Ureter (tissue), 1 donor: ENCODE measurements around the gene KIAA0319L. TPM values are rescaled to one million over a fixed set of nuclear protein-coding genes. Genes with fewer than 3 reads are reported as not detected.
"Not testable (repeated sequence)": the region's sequence is repeated elsewhere in the genome, so short reads cannot be mapped to it uniquely, and the experiment has no call there.

Experiments
- DNase-seq: peaks from one replicate; pipeline ENCODE4 v3.0.0-alpha.2; 2020; ENCODE audit warnings: low spot score
- total RNA-seq: library from RNA; stranded (reverse); gene quantifications from one replicate; pipeline ENCODE4 v1.2.4, GENCODE V29; 2023
- donor health status: DM: yes; HTN: yes; CAD: no.

KIAA0319L gene
- total RNA-seq, 1 donor from 2014 or later, result 74.6 TPM

DNA sequence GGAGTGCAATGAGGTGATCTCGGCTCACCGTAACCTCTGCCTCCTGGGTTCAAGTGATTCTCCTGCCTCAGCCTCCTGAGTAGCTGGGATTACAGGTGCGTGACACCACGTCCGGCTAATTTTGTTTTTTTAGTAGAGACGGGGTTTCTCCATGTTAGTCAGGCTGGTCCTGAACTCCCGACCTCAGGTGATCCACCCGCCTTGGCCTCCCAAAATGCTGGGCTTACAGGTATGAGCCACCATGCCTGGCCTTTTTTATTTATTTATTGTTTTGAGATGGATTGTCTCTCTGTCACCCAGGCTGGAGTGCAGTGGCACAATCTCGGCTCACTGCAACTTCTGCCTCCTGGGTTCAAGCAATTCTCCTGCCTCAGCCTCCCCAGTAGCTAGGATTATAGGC is 24.4 kb upstream of the KIAA0319L start:
- DNase-seq, result not testable (repeated sequence)

DNA sequence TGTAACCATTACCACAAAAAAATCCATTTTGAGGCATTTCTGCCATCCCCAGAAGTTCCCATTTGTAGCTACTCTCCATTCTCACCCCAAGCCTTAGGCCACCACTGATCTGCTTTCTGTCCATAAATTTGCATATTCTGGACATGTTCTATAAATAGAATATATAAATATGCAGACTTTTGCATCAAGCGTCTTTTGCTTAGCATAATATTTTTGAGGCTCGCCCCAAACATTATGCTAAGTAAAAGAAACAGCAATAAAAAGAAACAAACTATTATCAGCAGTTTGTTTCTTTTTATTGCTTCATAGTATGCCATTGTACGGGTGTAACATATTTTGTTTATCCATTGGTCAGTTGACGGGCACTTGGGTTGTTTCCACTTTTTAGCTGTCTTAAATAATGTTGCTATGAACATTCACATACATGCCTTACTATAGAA is 23.8 kb upstream of the KIAA0319L start:
- no peak for DNase-seq

DNA sequence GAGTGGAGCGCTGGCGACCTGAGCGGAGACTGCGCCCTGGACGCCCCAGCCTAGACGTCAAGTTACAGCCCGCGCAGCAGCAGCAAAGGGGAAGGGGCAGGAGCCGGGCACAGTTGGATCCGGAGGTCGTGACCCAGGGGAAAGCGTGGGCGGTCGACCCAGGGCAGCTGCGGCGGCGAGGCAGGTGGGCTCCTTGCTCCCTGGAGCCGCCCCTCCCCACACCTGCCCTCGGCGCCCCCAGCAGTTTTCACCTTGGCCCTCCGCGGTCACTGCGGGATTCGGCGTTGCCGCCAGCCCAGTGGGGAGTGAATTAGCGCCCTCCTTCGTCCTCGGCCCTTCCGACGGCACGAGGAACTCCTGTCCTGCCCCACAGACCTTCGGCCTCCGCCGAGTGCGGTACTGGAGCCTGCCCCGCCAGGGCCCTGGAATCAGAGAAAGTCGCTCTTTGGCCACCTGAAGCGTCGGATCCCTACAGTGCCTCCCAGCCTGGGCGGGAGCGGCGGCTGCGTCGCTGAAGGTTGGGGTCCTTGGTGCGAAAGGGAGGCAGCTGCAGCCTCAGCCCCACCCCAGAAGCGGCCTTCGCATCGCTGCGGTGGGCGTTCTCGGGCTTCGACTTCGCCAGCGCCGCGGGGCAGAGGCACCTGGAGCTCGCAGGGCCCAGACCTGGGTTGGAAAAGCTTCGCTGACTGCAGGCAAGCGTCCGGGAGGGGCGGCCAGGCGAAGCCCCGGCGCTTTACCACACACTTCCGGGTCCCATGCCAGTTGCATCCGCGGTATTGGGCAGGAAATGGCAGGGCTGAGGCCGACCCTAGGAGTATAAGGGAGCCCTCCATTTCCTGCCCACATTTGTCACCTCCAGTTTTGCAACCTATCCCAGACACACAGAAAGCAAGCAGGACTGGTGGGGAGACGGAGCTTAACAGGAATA is 20.1 kb upstream of the KIAA0319L start:
- no peak for DNase-seq

DNA sequence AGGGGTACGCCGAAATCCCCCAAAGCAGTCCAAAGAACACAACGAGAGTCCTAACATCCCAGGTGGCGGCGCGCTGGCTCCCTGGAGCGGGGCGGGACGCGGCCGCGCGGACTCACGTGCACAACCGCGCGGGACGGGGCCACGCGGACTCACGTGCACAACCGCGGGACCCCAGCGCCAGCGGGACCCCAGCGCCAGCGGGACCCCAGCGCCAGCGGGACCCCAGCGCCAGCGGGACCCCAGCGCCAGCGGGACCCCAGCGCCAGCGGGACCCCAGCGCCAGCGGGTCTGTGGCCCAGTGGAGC is 19.5 kb upstream of the KIAA0319L start:
- not testable (repeated sequence) for DNase-seq

DNA sequence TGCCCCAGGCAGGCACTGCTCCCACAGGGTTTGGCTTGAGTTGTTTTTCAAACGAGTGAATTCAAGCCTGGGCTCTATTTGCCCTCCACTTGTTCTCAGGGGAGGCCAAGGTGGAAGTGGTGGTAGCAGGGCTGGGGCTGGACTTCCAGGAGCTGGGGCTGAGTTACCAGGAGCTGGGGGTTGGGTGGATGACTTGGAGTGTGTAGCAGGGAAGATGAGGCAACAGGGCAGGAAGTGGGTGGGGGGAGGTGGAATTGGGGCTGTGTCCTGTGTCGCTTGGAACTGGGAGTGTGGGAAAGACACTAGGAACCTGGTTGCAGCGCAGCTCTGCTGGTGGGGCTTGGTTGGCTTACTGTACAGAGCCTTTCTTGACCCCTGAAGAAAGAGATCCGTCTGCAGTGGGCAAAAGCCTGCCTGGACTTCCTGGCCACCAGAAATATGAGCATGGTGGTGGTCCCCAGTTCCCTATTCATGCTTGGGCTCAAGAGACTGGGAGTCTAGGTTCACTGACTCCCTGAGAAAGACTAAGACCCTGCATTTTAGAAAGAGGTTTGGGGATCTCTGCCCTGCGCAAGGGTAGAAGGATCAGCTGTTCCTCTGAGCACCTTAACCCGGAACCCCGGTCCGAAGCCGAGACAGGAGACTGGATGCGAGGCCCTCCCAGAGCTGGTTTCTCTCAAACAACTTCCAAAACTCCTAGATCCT is 19.0 kb upstream of the KIAA0319L start:
- no peak for DNase-seq

DNA sequence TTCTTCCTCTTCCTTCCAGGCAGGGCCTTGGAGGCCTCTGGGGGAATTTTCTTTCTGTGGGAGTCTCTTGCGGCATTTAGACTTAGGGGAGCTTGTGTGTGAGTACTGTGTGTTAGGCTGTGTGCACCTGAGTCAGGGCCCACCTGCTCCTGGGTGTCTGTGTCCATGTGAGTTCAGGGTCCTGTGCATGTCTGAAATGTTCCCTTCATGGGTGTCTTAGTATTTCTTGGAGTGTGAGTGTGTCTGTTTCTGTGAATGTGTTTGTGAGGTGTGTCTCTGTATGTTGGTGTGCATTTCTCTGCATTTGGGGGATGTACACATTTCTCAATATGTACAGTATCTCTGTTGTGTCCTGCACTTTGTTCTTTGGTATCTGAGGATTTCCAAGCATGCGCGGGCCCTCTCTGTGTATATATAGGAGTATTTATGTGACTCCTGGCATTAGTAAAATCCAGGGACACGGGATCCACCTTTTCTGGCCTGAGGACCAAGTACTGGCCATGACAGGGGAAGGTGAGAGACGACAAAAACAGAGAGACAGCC is 18.3 kb upstream of the KIAA0319L start:
- DNase-seq, result no peak

DNA sequence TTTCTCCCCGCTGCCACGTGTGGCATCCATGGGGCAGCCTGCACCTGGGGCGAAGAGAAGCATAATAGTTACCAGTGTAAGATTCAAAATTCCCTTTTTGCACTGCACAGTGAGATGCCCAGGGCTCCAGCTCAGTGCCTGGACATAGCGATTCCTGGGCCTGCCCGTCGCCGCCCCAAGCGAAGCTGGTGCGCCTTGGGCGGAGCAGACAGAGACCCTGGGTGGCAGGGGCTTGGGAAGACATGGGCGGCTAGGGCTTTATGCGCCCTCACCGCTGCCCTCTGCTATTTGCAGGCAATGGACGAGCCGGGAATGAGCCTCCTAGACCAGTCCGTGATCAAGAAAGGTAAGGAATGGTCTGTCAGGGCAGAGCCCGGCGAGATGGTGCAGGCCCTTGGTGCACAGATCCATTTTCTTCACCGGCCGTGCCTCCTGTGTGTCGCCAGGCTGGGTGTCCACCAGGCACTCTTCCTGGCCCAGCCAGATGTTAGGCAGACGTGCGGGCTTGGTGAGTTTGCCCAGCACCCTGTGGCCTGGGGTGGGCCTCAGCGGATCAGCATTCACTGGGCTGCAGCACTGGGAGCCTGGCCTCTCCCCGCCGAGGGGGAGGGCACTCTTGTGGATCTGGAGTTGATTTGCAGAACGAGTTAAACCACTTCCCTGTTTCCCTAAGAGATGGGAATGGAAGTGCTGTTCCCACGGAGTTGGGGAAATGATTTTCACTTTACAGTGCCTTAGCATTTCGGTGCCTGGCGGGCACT is 17.6 kb upstream of the KIAA0319L start:
- DNase-seq, result no peak

DNA sequence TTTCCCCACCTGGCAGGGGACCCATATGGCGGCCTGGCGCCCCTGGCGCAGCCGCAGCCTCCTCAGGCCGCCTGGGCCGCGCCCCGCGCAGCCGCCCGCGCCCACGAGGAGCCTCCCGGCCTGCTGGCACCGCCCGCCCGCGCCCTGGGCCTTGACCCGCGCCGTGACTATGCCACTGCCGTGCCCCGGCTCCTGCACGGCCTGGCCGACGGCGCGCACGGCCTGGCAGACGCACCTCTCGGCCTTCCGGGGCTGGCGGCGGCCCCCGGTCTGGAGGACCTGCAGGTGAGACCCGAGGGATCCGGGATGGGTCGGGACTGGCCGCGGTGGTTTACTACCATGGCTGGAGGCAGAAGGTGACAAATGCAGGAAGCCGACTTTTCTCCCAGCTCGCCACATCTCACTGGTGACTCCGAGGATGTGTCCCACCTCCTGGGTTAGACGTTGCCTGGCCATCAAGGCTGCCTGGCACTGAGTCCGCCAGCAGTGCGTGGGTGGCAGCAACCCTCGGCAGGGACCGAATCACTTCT is 17.0 kb upstream of the KIAA0319L start:
- no peak for DNase-seq

DNA sequence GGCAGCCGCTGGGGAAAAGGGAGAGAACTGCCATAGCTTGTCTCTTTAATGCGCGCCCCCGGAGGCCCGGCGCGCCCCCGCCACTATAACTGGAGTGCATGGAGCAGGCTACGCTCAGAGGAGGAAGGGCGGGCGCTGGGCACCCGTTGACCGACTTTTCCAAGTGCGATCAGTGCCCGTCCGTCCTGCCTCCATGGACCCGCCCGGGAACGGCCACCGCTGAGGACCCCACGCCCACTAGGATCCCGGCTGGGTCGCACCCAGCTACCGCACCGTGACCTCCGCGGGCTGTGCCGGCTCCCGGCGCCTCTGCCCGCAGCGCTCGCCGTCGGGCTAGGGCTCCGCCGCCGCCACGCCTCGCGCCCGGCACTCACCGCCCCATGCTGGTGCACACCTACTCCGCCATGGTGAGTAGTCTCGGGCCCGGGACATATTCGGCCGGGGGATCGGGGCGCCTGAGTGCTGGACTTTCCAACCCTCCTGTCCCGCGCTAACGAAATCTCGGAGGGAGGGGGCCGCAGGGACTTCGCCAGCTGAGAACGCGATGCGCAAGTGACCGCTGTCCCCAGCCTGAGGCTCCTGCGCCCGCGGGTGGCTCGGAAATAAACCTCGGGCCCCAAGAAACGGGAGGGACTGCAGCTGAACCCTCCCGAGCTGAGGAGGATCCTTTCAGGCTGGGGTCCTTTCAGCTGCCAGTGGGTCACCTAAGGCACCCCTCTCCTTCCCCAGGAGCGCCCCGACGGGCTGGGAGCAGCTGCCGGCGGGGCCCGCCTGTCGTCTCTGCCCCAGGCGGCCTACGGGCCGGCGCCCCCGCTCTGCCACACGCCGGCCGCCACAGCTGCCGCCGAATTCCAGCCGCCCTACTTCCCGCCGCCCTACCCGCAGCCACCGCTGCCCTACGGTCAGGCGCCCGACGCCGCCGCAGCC is 16.3 kb upstream of the KIAA0319L start, which contains the start of gene TFAP2E:
TSS of gene TFAP2E (plus strand) at position 117 of the 927 bp plus-strand sequence. CDS start at position 381, 264 bp downstream.
- no peak for DNase-seq

DNA sequence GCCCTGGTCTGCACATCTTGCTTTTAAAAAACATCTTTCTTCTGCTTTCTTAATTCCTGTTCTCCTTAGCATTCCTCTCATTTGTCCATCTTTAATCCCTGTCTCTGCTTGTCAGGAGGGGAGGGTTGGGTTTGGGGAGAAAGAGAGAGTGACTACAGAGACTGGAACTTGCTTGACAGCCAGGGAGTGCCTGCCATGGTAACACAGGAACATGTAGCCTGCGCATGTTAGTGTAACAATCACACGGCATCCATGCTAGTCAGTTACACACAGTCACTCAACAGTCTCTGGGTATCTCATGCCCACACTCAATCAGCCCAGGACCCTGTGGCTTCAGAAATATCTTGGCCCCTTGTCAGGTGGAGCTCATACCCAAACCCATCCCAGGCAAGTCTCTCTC is 15.1 kb upstream of the KIAA0319L start:
- no peak for DNase-seq

DNA sequence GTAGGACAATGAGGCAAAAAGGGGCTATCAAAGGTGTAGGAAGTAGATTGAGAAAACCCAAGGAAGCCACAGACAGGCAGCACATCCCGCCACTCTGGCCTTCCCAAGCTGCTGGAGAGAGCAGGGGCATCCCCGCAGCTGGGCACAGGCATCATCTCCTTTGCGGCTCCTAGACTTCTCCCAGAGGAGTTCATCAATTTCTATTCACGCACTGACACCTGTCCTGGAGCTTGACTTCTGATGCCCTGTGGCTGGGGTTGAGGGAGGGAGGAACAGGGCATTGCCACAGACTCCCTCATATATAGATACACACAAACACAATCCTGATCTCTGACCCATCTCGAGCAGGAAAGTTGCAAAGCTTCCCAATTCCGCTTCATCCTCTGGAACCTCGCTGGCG is 14.1 kb upstream of the KIAA0319L start:
- no peak for DNase-seq

DNA sequence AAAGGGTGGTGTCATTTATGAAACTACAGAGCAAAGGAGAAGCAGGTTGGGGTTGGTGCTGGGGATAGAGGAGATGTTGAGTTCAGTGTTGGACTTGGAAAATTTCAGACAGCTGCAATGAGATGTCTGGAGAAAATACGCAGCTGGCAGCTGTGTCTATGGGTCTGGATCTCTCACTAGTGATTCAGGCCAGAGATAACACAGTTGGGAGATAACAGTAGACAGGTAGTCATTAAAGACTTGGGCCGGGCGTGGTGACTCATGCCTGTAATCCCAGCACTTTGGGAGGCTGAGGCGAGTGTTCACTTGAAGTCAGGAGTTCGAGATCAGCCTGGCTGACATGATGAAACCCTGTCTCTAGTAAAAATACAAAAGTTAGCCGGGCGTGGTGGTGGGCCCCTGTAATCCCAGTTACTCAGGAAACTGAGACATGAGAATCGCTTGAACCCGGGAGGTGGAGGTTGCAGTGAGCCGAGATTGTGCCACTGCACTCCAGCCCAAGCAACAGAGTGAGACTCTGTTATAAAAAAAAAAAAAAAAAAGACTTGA is 13.5 kb upstream of the KIAA0319L start:
- DNase-seq, result no peak

DNA sequence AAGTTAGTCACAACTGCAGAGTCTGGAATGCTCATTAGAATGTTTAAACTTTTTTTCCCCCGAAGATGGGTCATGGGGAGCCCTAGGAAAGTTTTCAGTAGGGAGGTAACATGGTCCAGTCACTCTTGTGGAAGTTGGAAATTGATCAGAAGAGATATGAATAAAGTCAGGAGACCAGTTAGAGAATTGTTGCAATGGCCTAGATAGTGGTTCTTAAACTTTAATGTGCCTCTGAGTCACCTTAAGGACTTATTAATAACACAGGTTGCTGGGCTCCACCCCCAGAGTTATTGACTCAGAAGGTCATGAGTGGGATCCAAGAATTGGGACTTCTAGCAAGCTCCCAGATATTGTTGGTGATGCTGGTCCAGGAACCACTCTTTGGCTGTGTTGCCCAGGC is 12.7 kb upstream of the KIAA0319L start:
- no peak for DNase-seq

DNA sequence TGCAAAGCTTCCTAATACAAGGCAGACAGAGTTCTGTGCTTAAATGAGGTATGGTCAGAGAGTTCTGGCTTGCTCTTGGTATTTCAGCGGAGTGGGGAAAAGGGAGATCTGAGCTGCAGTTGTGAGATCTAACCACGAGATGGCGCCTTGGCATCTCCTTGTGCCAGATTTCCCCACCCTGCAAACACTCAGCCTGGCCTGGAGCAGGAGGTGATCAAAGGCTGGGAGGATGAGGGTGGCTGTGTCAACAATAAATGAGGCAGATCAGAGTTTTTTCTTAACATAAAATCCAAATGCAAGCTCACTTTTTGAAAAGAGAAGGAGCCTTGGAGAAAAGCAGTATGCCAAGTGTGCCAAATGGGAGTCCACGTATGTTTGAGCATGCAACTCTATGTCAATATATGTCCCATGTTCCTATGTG is 11.8 kb upstream of the KIAA0319L start:
- DNase-seq, result peak; percentile 72

DNA sequence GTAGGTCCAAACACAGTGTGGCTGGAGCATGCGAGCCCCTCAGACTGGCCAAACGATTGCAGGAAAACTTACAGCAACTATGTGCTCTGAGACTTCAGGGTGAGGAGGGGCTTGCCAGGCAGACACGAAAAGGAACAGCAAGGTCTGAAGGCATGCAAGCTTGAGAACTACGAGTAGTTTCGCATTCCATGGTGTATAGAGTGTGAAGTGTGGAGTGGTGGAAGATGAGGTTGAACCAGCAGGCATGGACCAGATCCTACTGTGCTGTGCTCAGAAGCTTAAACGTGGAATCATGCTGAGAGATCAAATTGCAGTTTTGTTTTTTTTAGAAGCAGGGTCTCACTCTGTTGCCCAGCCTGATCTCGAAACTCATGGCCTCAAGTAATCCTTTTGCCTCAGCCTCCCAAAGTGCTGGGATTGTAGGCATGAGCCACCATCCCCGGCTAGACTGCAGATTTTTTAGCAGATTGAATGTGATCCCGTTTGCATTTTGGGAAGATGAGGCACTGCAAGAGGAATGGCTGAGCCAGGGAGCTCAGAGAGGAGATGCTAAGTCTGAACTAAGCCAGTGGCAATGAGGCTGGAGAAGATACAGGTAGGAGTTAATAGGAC is 10.8 kb upstream of the KIAA0319L start:
- DNase-seq, result no peak

DNA sequence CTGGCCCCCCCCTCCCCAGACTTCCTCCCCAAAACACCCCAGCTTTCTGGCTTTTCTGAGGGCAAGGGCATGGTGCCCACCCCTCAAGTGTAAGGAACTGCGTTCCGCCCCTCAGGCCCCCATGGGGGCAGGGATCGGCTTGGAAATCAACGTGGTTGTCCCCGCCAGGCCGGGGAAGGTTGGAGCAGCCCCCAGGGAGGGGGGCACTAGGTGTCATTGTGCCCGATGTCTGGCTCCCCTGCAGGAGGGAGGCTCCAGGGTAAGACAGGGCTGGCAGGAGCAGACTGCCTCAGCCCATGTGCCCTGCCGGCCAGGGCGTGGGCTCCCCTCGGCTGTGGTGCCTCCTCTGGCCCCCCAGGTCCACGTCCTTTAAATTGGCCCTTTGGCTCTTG is 8.5 kb upstream of the KIAA0319L start:
- DNase-seq, result no peak

DNA sequence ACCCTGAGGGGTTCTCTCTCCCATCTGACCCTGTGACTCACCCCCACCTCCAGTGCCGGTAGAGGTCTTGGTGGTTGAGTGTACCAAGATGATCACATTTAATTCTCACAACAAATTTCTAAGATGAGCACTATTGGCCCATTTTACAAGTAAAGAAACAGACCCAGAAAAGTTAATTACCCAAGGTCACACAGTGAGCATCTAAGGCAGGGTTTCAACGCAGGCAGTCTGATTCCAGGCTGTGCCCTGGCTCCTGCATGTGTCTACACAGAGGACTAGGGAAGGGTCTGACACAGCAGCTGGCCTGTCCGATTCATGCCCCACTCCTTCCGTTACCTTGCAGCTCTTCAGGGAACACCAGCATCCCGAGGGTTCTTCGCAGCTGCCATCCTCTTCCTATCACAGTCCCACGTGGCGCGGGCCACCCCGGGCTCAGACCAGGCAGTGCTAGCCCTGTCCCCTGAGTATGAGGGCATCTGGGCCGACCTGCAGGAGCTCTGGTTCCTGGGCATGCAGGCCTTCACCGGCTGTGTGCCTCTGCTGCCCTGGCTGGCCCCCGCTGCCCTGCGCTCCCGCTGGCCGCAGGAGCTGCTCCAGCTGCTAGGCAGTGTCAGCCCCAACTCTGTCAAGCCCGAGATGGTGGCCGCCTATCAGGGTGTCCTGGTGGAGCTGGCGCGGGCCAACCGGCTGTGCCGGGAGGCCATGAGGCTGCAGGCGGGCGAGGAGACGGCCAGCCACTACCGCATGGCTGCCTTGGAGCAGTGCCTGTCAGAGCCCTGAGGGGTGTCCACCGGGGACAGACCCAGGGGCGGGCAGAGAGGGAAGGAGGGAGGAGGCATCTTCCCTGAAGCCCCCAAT is 7.9 kb upstream of the KIAA0319L start:
- DNase-seq, result no peak

DNA sequence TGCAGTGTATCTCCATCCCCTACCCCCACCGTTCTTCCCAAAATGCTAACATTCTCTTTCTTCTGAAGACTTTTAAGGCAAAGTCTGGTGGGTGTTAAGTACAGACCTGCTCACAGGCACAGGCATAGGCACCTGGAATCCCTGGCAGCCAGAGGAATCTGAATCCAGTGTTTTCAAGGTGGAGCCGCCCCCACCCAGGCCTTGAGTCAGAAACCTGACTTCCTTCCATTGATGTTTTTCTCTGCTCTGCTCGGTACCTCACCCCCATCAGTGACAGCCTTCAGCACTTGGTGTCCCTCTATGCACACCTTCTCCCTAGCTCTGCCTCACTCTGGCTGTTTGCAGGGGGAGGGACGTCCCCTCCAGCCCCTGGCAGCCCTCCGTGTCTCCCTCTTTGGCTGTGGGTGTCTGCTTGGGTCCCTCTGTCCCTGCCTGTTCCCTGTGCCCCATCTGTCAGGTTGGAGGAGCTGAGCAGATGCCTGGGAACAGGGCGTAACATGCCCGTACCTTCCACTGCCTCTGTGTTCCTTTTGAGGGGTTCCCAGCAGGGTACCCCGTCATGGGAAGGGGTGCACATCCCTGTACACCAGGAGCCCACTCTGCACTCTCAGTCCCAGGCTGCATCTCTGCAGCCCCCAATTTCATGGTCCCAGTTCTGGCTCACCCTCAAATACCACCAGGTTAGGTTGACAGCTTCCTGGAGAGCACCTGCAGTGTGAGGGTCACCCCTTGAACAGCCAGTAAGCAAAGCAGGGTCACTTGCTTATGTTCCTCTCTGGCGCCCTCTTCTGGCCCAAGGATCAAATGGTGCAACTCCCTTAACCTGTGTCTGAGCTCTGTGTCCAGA is 7.1 kb upstream of the KIAA0319L start:
- DNase-seq, result peak; percentile 78
